ENCODE results near the gene DNAJC13. TPM values are rescaled to one million over a fixed set of nuclear protein-coding genes. Genes with fewer than 3 reads are reported as not detected.

DNAJC13 gene
- total RNA-seq (2014; rRNA removed; shearing (Covaris generic)) = 24.0 and 28.0 TPM in 2 replicates

GRCh38 chr3:132416807-132417694, at the start of gene DNAJC13:
TSS of gene DNAJC13 (plus strand) at chr3:132417502. CDS start at chr3:132434551, 17,049 bp downstream.

Other genes starting within 250 kb of the DNAJC13 start
- gene ACP3, start 100.1 kb upstream of the DNAJC13 start, total RNA-seq (2014; rRNA removed; shearing (Covaris generic)) = 0.24 and 0.60 TPM in 2 replicates
- gene ACKR4, start 179.8 kb downstream of the DNAJC13 start, total RNA-seq (2014; rRNA removed; shearing (Covaris generic)) = 0.13 TPM in 1 of 2 replicates, not detected in the other
- gene ACAD11, start 242.3 kb downstream of the DNAJC13 start, total RNA-seq (2014; rRNA removed; shearing (Covaris generic)) = 14.4 and 16.3 TPM in 2 replicates
- gene UBA5, start 242.8 kb downstream of the DNAJC13 start, total RNA-seq (2014; rRNA removed; shearing (Covaris generic)) = 110 and 142 TPM in 2 replicates

All from A375 (cell line).